Colonic mucosa (tissue), 4 donors: Measurements from ENCODE around the gene TK1. TPM values are rescaled to one million over a fixed set of nuclear protein-coding genes. Genes with fewer than 3 reads are reported as not detected.

ENCODE experiments used
- DNase-seq: peaks from one replicate; pipeline ENCODE4 v3.0.0-alpha.2; 2020
- H3K27ac ChIP-seq: fragments of 200-600 bp; one replicate; pipeline ENCODE4 v1.8.0; 2021
- H3K27me3 ChIP-seq: fragments of 200-600 bp; one replicate; pipeline ENCODE4 v1.8.0; 2021
- H3K36me3 ChIP-seq: fragments of 200-600 bp; one replicate; pipeline ENCODE4 v1.8.0; 2021
- H3K4me1 ChIP-seq: fragments of 200-600 bp; one replicate; pipeline ENCODE4 v1.8.0; 2021; ENCODE audit warnings: mild to moderate bottlenecking
- H3K4me3 ChIP-seq: fragments of 200-600 bp; one replicate; pipeline ENCODE4 v1.8.0; 2021
- H3K9ac ChIP-seq, 2 donors: one replicate each; pipeline ENCODE4 v1.7.0; 2013; ENCODE audit warnings: control low read depth in 2 of 2, low read depth in 2 of 2, low read length in 2 of 2
- H3K9me3 ChIP-seq: fragments of 200-600 bp; one replicate; pipeline ENCODE4 v1.8.0; 2021
- CTCF ChIP-seq: fragments of 200-600 bp; IDR thresholded peaks from one replicate; pipeline ENCODE4 v1.8.0; 2022; ENCODE audit warnings: antibody characterized with exemption, mild to moderate bottlenecking
- intact Hi-C: fragments of 100-400 bp; cut with DNase I; formaldehyde crosslinking; loops from one replicate; pipeline ENCODE4 v1.14.1; 2022
- total RNA-seq, 2 donors: library from RNA; stranded (reverse); fragmentation: NEBNext Ultra II Directional in 1 of 2; extraction: Animal tissue kit (Norgen Biotek cat#: 25700) in 1 of 2; gene quantifications; one replicate each; pipeline ENCODE4 v1.2.1, GENCODE V29; 2021
- donor health status: healthy.
- donor health status: DM: no; HTN: no; CAD: no.
- donor health status: DM: no; HTN: no; CAD: no.

TK1 gene
- total RNA-seq, 2 donors from 2014 or later = 37.7 to 135 TPM

- no peak for DNase-seq
- H3K4me3 ChIP-seq = no peak overlapping the region
- no peak overlapping the region for H3K27ac ChIP-seq
- H3K9me3 ChIP-seq = no peaks in the 10 kb centered on the region
- no peak overlapping the region for H3K9ac ChIP-seq
- H3K27me3 ChIP-seq = peaks cover 26% of the 10 kb centered on the region
- no peaks in the 10 kb centered on the region for H3K4me1 ChIP-seq
- H3K36me3 ChIP-seq = no peaks in the 10 kb centered on the region
- intact Hi-C loops = no loop called here
- no peak for TF ChIP-seq CTCF
Observed at GRCh38 chr17:78231991-78232858, 45.4 kb upstream of the TK1 start.

GRCh38 chr17:78230996-78231935 is 44.4 kb upstream of the TK1 start, which contains the start of gene TMEM235:
Gene TMEM235 (plus strand): TSS chr17:78231631. CDS start chr17:78232024, 393 bp downstream.
- H3K4me1 ChIP-seq = no peaks in the 10 kb centered on the region
- no peak within 1 kb of the TSS for H3K9ac ChIP-seq
- H3K27me3 ChIP-seq = peaks cover 26% of the 10 kb centered on the region
- no peak for TF ChIP-seq CTCF
- no peaks in the 10 kb centered on the region for H3K36me3 ChIP-seq
- no peak within 1 kb of the TSS for H3K4me3 ChIP-seq
- no peaks in the 10 kb centered on the region for H3K9me3 ChIP-seq
- H3K27ac ChIP-seq = no peak within 1 kb of the TSS
- intact Hi-C loops = no loop called here
- DNase-seq = no peak

- H3K4me3 ChIP-seq = no peak overlapping the region
- no peak overlapping the region for H3K27ac ChIP-seq
- no peak for TF ChIP-seq CTCF
- H3K9me3 ChIP-seq = no peaks in the 10 kb centered on the region
- H3K9ac ChIP-seq = no peak overlapping the region
- no peaks in the 10 kb centered on the region for H3K36me3 ChIP-seq
- DNase-seq = no peak
- intact Hi-C loops = no loop called here
- no peaks in the 10 kb centered on the region for H3K4me1 ChIP-seq
- H3K27me3 ChIP-seq = peaks cover 26% of the 10 kb centered on the region
Observed at GRCh38 chr17:78230252-78230962, 43.6 kb upstream of the TK1 start.

GRCh38 chr17:78228176-78228575 is 41.3 kb upstream of the TK1 start:
- H3K27ac ChIP-seq = no peak overlapping the region
- H3K4me3 ChIP-seq = no peak overlapping the region
- peaks cover 26% of the 10 kb centered on the region for H3K27me3 ChIP-seq
- H3K9me3 ChIP-seq = no peaks in the 10 kb centered on the region
- H3K36me3 ChIP-seq = no peaks in the 10 kb centered on the region
- intact Hi-C loops = no loop called here
- DNase-seq = no peak
- TF ChIP-seq CTCF = no peak
- no peak overlapping the region for H3K9ac ChIP-seq
- H3K4me1 ChIP-seq = no peaks in the 10 kb centered on the region

- peaks cover 20% of the 10 kb centered on the region for H3K27me3 ChIP-seq
- H3K9ac ChIP-seq = no peak overlapping the region
- DNase-seq = no peak
- no peaks in the 10 kb centered on the region for H3K9me3 ChIP-seq
- no peaks in the 10 kb centered on the region for H3K4me1 ChIP-seq
- no peaks in the 10 kb centered on the region for H3K36me3 ChIP-seq
- no peak for TF ChIP-seq CTCF
- no peak overlapping the region for H3K4me3 ChIP-seq
- no peak overlapping the region for H3K27ac ChIP-seq
- intact Hi-C loops = no loop called here
Observed at GRCh38 chr17:78227455-78227916, 40.6 kb upstream of the TK1 start.
